Measurements from ENCODE around the gene PACS1.

The PACS1 gene

DNA sequence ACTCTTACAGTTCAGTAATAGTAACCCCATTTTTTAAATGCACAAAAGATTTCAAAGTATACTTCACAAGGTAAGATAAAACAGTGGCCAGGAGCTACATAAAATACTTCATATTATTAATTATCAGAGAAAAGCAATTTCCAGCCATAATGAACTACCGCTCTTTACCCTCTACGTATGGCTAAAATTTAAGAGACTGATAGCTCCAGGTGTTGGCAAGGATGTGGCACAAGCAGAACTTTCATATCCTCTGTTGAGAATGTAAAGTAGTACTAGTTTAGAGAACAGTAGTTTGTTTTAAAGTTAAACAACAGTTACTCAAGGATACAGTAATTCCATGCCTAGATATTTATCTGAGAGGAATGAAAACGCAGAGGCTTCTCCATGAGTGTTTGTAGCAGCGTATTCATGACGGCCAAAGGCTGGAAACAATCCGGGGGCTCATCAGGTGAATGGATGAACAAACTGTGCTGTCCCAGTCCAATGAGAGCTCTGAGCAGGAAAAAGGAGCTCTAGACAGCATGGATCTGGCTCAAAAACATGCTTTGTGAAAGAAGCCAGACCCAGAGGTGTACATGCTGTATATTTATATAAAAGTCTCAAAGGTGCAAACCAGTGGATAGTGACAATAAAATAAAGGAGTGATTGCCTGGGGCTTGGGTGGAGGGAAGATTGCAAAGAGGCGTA, 85.5 kb downstream of the PACS1 start:
- ChIA-PET POLR2A (no interaction called here), CTCF (no interaction called here)
- DNase-seq (ENCODE audit: extremely low spot score): no peak
- TF ChIP-seq FOXK2 (IDR thresholded peaks at IDR 0.05) (no peak), NFRKB (IDR thresholded peaks at IDR 0.05) (no peak), SP1 (IDR thresholded peaks at IDR 0.05) (no peak), ARNT (IDR thresholded peaks at IDR 0.05) (no peak), HDGF (IDR thresholded peaks at IDR 0.05; ENCODE audit: borderline replicate concordance) (no peak), ZNF384 (IDR thresholded peaks at IDR 0.05) (no peak), BHLHE40 (IDR thresholded peaks at IDR 0.05; ENCODE audit: borderline replicate concordance) (no peak)

DNA sequence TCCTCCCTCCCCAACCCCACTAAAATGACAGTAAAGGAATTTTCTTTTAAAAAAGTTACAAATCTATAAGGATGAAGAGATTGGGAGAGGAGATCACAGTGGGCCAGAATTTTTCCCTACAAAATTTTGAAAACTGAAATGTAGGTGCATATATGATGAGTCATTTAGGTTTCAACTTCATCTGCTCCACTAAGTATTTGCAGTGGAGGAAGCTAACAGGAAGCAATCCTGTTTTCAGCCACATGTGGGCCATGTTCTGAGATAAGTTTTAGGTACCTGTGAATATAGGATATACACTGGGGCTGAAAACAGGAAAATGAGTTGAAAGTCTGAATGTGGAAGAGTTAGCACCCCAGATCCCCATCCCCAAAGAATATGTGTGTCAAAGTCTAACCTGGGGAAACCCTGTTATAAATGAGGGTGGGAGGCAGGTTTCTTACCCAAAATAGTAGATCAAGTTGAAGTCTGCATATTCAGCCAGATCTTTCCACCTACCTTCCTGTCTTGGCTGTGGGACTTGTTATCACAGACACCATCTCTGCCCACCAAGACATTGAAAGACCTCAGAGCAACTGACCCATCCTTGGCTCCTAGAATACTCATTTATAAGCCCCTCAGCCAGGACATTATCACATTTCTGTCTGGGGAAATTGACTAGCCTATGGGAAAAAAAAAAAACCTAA, 87.3 kb downstream of the PACS1 start:
- no peak for DNase-seq (ENCODE audit: extremely low spot score)
- POLR2A ChIA-PET: no interaction called here
- TF ChIP-seq BHLHE40 (IDR thresholded peaks at IDR 0.05; ENCODE audit: borderline replicate concordance) (no peak), FOXK2 (IDR thresholded peaks at IDR 0.05) (no peak), CTBP1 (IDR thresholded peaks at IDR 0.05; ENCODE audit: borderline replicate concordance) (no peak), SUZ12 (IDR thresholded peaks at IDR 0.05) (no peak), TARDBP (IDR thresholded peaks at IDR 0.05) (no peak), LEF1 (IDR thresholded peaks at IDR 0.05; ENCODE audit: borderline replicate concordance) (no peak), FOXM1 (IDR thresholded peaks at IDR 0.05; ENCODE audit: borderline replicate concordance) (no peak), L3MBTL2 (conservative IDR thresholded peaks at IDR 0.05) (no peak), FOXA1 (IDR thresholded peaks at IDR 0.05) (no peak), ARNT (IDR thresholded peaks at IDR 0.05) (no peak)
- TF ChIP-seq, protein P1, sequence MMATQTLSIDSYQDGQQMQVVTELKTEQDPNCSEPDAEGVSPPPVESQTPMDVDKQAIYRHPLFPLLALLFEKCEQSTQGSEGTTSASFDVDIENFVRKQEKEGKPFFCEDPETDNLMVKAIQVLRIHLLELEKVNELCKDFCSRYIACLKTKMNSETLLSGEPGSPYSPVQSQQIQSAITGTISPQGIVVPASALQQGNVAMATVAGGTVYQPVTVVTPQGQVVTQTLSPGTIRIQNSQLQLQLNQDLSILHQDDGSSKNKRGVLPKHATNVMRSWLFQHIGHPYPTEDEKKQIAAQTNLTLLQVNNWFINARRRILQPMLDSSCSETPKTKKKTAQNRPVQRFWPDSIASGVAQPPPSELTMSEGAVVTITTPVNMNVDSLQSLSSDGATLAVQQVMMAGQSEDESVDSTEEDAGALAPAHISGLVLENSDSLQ (IDR thresholded peaks at IDR 0.05): no peak
- CTCF ChIA-PET: interaction anchor here (1.2 kb wide), 1 partner anchor 65 kb away, joined by 3 read pairs; no protein-coding TSS in a partner anchor

DNA sequence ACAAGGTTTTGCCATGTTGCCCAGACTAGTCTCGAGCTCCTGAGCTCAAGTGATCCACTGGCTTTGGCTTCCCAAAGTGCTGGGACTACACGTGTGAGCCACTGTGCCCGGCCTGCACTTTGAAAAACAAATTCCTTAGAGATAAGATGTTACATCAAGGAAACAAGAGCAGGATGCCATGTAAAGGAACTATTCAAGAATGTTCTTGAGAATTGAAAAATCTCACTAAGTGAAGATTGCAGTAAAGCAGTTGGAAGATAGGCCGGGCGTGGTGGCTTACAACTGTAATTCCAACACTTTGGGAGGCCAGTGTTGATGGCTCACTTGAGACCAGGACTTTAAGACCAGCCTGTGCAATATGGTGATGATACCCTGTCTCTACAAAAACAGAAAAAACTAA, 88.1 kb downstream of the PACS1 start:
- CTCF ChIA-PET: no interaction called here
- DNase-seq (ENCODE audit: extremely low spot score): no peak
- TF ChIP-seq NFRKB (IDR thresholded peaks at IDR 0.05) (no peak), ELF4 (IDR thresholded peaks at IDR 0.05) (no peak), LEF1 (IDR thresholded peaks at IDR 0.05; ENCODE audit: borderline replicate concordance) (no peak)
- POLR2A ChIA-PET: no interaction called here

DNA sequence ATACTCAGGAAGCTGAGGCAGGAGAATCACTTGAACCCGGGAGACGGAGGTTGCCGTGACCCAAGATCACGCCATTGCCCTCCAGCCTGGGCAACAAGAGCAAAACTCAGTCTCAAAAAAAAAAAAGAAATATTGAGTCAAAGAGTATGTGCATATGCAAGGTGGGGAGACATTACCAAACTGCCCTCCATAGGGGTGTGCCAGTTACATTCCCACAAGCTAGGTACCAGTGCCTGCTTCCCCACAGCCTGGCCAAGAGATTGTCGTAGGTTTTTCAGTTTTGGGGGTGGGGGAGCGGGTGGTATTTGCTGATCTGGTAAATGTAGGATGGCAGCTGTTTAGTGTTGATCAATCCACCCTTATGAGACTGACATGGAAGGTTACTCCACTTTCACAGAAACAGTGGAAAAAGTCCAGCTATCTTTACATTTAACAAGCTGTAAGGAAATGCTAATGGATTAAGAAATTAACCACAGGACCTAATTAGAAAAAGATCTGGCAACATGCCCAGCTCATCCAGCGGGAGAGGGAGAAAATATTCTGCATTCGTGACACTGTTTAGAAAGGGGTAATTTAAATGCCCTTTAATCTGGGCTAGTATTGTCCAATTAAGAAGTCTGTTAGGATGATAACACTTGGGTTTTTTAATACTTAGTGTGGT, 89.4 kb downstream of the PACS1 start:
- POLR2A ChIA-PET: interaction anchor here (0.8 kb wide), 1 partner anchor 107 kb away, joined by 3 read pairs; the partner anchor contains the start of gene SF3B2
- DNase-seq (ENCODE audit: extremely low spot score): no peak
- CTCF ChIA-PET: interaction anchor here (0.6 to 0.8 kb wide), 2 partner anchors 18 to 63 kb away, joined by 3 to 4 read pairs; no protein-coding TSS in a partner anchor
- TF ChIP-seq FOXA1 (IDR thresholded peaks at IDR 0.05) (no peak), FOXK2 (IDR thresholded peaks at IDR 0.05) (no peak), SP1 (IDR thresholded peaks at IDR 0.05) (no peak), NFRKB (IDR thresholded peaks at IDR 0.05) (no peak), CTBP1 (IDR thresholded peaks at IDR 0.05; ENCODE audit: borderline replicate concordance) (no peak)

DNA sequence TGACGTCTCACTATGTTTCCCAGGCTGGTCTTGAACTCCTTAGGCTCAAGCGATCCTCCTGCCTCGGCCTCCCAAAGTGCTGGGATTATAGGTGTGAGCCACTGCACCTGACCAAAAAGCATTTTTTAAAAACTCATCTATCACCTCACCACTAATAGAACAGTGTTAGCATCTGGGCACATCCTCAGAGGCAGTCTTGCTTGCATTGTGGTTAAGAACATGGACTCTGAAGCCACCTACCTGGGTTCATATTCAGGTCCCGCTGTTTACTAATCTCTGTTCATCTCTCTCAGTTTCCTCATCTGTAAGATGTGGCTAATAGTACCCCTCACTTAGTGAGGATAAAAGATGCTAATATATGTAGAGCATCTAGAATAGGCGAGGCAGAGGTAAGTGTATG, 90.6 kb downstream of the PACS1 start:
- ChIA-PET POLR2A (no interaction called here), CTCF (interaction anchor here (0.6 kb wide), 1 partner anchor 272 kb away, joined by 3 read pairs; no protein-coding TSS in a partner anchor)

DNA sequence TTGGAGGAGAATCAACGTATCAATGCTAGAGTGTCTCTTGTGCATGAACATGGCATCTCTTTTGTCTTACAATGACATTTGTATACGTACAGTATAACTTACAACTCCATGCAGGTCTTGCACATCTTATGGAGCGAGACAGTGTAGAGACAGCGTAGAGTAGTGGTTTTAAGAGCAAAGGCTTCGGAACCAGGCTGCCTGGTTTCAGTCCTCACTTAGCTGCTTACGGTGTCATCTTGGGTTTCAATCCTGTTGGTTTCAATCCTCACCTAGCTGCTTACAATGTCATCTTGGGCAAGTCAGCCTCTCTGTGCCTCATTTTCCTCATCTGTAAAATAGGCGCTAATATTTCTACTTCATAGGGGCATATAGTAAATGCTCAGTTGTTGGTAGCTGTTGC, 98.2 kb downstream of the PACS1 start:
- no peak for TF ChIP-seq LEF1 (IDR thresholded peaks at IDR 0.05; ENCODE audit: borderline replicate concordance)
- no peak for TF ChIP-seq ELF4 (IDR thresholded peaks at IDR 0.05)
- TF ChIP-seq, protein P1 (IDR thresholded peaks at IDR 0.05): no peak
- TF ChIP-seq FOXA1 (IDR thresholded peaks at IDR 0.05): no peak
- TF ChIP-seq SP1 (IDR thresholded peaks at IDR 0.05): no peak
- TF ChIP-seq ZNF384 (IDR thresholded peaks at IDR 0.05): no peak
- TF ChIP-seq TARDBP (IDR thresholded peaks at IDR 0.05): no peak
- CTCF ChIA-PET: no interaction called here
- DNase-seq (ENCODE audit: extremely low spot score): no peak
- POLR2A ChIA-PET: no interaction called here

More for the DNA sequence above, 90.6 kb downstream of the PACS1 start:
- no peak for TF ChIP-seq CTBP1 (IDR thresholded peaks at IDR 0.05; ENCODE audit: borderline replicate concordance)
- no peak for DNase-seq (ENCODE audit: extremely low spot score)

DNA sequence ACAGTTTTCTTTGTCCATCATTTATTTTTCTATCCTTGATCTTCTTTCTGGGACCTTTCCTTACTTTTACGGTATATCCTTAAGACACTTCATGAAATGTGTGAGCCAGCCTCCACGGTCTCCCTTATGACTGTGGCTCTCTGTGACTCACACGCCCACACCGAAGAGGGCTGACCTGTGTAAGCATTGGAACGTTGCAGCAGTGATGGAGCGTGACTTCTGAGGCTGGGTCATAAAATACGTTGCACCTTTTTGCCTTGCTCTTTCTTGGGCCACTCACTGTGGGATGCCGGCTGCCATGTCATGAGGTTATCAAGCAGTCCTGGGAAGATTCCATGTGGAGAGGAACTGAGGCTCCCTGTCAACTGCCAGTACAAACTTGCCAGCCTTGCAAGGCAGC, 102.1 kb downstream of the PACS1 start:
- POLR2A ChIA-PET: no interaction called here
- CTCF ChIA-PET: interaction anchor here (0.7 kb wide), 1 partner anchor 18 kb away, joined by 4 read pairs; no protein-coding TSS in a partner anchor
- TF ChIP-seq SUZ12 (IDR thresholded peaks at IDR 0.05) (no peak), FOXM1 (IDR thresholded peaks at IDR 0.05; ENCODE audit: borderline replicate concordance) (no peak), LEF1 (IDR thresholded peaks at IDR 0.05; ENCODE audit: borderline replicate concordance) (no peak), CTBP1 (IDR thresholded peaks at IDR 0.05; ENCODE audit: borderline replicate concordance) (no peak), HDGF (IDR thresholded peaks at IDR 0.05; ENCODE audit: borderline replicate concordance) (no peak), BHLHE40 (IDR thresholded peaks at IDR 0.05; ENCODE audit: borderline replicate concordance) (no peak), NFRKB (IDR thresholded peaks at IDR 0.05) (no peak), FOXA1 (IDR thresholded peaks at IDR 0.05) (no peak), FOXK2 (IDR thresholded peaks at IDR 0.05) (no peak), ELF4 (IDR thresholded peaks at IDR 0.05) (no peak), ARNT (IDR thresholded peaks at IDR 0.05) (no peak), SP1 (IDR thresholded peaks at IDR 0.05) (no peak)
- DNase-seq (ENCODE audit: extremely low spot score): no peak

Measured in HEK293T (cell line).